Measurements from ENCODE around the gene DNAH12. TPM values are rescaled to one million over a fixed set of nuclear protein-coding genes. Genes with fewer than 3 reads are reported as not detected.
"Not testable (repeated sequence)": the region's sequence is repeated elsewhere in the genome, so short reads cannot be mapped to it uniquely, and the experiment has no call there.

DNAH12 gene
- total RNA-seq, 2 experiments from 2014 or later: 0.21 TPM; not detected in 1

- Histone ChIP-seq H3K4me2 (ENCODE audit: low read length) (no peak overlapping the region), H3K9me3 (ENCODE audit: low read length) (no peaks in the 10 kb centered on the region), H4K20me1 (ENCODE audit: insufficient read depth, low read length) (no peaks in the 10 kb centered on the region), H3K4me3 (ENCODE audit: low read depth, low read length, poor library complexity, severe bottlenecking) (no peak overlapping the region), H2AFZ (ENCODE audit: low read length) (no peak overlapping the region), H3K27ac (ENCODE audit: low read depth, low read length, poor library complexity, severe bottlenecking) (no peak overlapping the region), H3K4me1 (ENCODE audit: insufficient read depth, low read length, poor library complexity, severe bottlenecking) (no peaks in the 10 kb centered on the region), H3K9me2 (ENCODE audit: insufficient read depth, low read length) (no peaks in the 10 kb centered on the region), H3K79me2 (ENCODE audit: insufficient read depth, low read depth, low read length) (no peaks in the 10 kb centered on the region), H3K36me3 (ENCODE audit: insufficient read depth, low read length) (no peaks in the 10 kb centered on the region)
- BruUV-seq (replicated peaks): no TSS peak
- intact Hi-C loops (cut with micrococcal nuclease; ENCODE audit: unreplicated experiment): no loop called here
- ChIA-PET POLR2A (interaction anchor here (0.6 kb wide), 1 partner anchor 23 kb away, joined by 3 read pairs; no protein-coding TSS in a partner anchor), CTCF (ENCODE audit: unreplicated experiment) (no interaction called here)
- DNase-seq (ENCODE audit: low spot score): peak; percentile 5
- no peak for TF ChIP-seq EZH2phosphoT487 (IDR thresholded peaks at IDR 0.05; ENCODE audit: borderline replicate concordance, low read depth, low read length)
- TF ChIP-seq CTCF (conservative IDR thresholded peaks at IDR 0.05; ENCODE audit: low read length): 0 out of 2 replicates have a peak, but pooled peaks have one; percentile 40
These were observed 79.3 kb downstream of the DNAH12 start for GRCh38 chr3:57464801-57465200.

GRCh38 chr3:57464011-57464410, 80.1 kb downstream of the DNAH12 start:
- no peak overlapping the region for H3K27ac ChIP-seq (ENCODE audit: low read depth, low read length, poor library complexity, severe bottlenecking)
- intact Hi-C loops (cut with micrococcal nuclease; ENCODE audit: unreplicated experiment): no loop called here
- no peak for DNase-seq (ENCODE audit: low spot score)
- H4K20me1 ChIP-seq (ENCODE audit: insufficient read depth, low read length): no peaks in the 10 kb centered on the region
- H2AFZ ChIP-seq (ENCODE audit: low read length): no peak overlapping the region
- no peaks in the 10 kb centered on the region for H3K36me3 ChIP-seq (ENCODE audit: insufficient read depth, low read length)
- H3K9me3 ChIP-seq (ENCODE audit: low read length): no peaks in the 10 kb centered on the region
- H3K9me2 ChIP-seq (ENCODE audit: insufficient read depth, low read length): no peaks in the 10 kb centered on the region
- H3K4me3 ChIP-seq (ENCODE audit: low read depth, low read length, poor library complexity, severe bottlenecking): no peak overlapping the region
- H3K79me2 ChIP-seq (ENCODE audit: insufficient read depth, low read depth, low read length): no peaks in the 10 kb centered on the region
- no peaks in the 10 kb centered on the region for H3K4me1 ChIP-seq (ENCODE audit: insufficient read depth, low read length, poor library complexity, severe bottlenecking)
- ChIA-PET CTCF (ENCODE audit: unreplicated experiment) (no interaction called here), POLR2A (no interaction called here)
- TF ChIP-seq CTCF (conservative IDR thresholded peaks at IDR 0.05; ENCODE audit: low read length) (no peak), EZH2phosphoT487 (IDR thresholded peaks at IDR 0.05; ENCODE audit: borderline replicate concordance, low read depth, low read length) (no peak)
- H3K4me2 ChIP-seq (ENCODE audit: low read length): no peak overlapping the region
- no TSS peak for BruUV-seq (replicated peaks)

- no peaks in the 10 kb centered on the region for H3K79me2 ChIP-seq (ENCODE audit: insufficient read depth, low read depth, low read length)
- ChIA-PET POLR2A (no interaction called here), CTCF (ENCODE audit: unreplicated experiment) (no interaction called here)
- TF ChIP-seq CTCF (conservative IDR thresholded peaks at IDR 0.05; ENCODE audit: low read length) (no peak), EZH2phosphoT487 (IDR thresholded peaks at IDR 0.05; ENCODE audit: borderline replicate concordance, low read depth, low read length) (no peak)
- no peak overlapping the region for H3K4me2 ChIP-seq (ENCODE audit: low read length)
- no peaks in the 10 kb centered on the region for H4K20me1 ChIP-seq (ENCODE audit: insufficient read depth, low read length)
- intact Hi-C loops (cut with micrococcal nuclease; ENCODE audit: unreplicated experiment): no loop called here
- no peaks in the 10 kb centered on the region for H3K9me2 ChIP-seq (ENCODE audit: insufficient read depth, low read length)
- no TSS peak for BruUV-seq (replicated peaks)
- DNase-seq (ENCODE audit: low spot score): no peak
- no peaks in the 10 kb centered on the region for H3K36me3 ChIP-seq (ENCODE audit: insufficient read depth, low read length)
- H3K4me1 ChIP-seq (ENCODE audit: insufficient read depth, low read length, poor library complexity, severe bottlenecking): no peaks in the 10 kb centered on the region
- no peak overlapping the region for H2AFZ ChIP-seq (ENCODE audit: low read length)
- H3K4me3 ChIP-seq (ENCODE audit: low read depth, low read length, poor library complexity, severe bottlenecking): no peak overlapping the region
- H3K9me3 ChIP-seq (ENCODE audit: low read length): no peaks in the 10 kb centered on the region
- H3K27ac ChIP-seq (ENCODE audit: low read depth, low read length, poor library complexity, severe bottlenecking): no peak overlapping the region
These were observed 92.8 kb downstream of the DNAH12 start for GRCh38 chr3:57451150-57451846.

- H3K4me3 ChIP-seq (ENCODE audit: low read depth, low read length, poor library complexity, severe bottlenecking); H3K36me3 ChIP-seq (ENCODE audit: insufficient read depth, low read length); CTCF ChIA-PET (ENCODE audit: unreplicated experiment); H4K20me1 ChIP-seq (ENCODE audit: insufficient read depth, low read length); H3K27ac ChIP-seq (ENCODE audit: low read depth, low read length, poor library complexity, severe bottlenecking); POLR2A ChIA-PET; H3K9me2 ChIP-seq (ENCODE audit: insufficient read depth, low read length); H3K9me3 ChIP-seq (ENCODE audit: low read length); intact Hi-C loops (cut with micrococcal nuclease; ENCODE audit: unreplicated experiment); BruUV-seq (replicated peaks); H2AFZ ChIP-seq (ENCODE audit: low read length); H3K4me2 ChIP-seq (ENCODE audit: low read length); H3K4me1 ChIP-seq (ENCODE audit: insufficient read depth, low read length, poor library complexity, severe bottlenecking); H3K79me2 ChIP-seq (ENCODE audit: insufficient read depth, low read depth, low read length); DNase-seq (ENCODE audit: low spot score): not testable (repeated sequence)
These were observed 94.8 kb downstream of the DNAH12 start for GRCh38 chr3:57449276-57449847.

Data from OCI-LY7 (cell line).